MM.1S (cell line): ENCODE measurements around the gene LIN28B.
"Not testable (repeated sequence)": the region's sequence is repeated elsewhere in the genome, so short reads cannot be mapped to it uniquely, and the experiment has no call there.

ENCODE experiments used
- EZH2 ChIP-seq: fragments of 300-600 bp; sonication (generic); optimal IDR thresholded peaks from 2 replicates; pipeline ENCODE3; 2017; ENCODE audit warnings: low read depth, mild to moderate bottlenecking, antibody characterized with exemption, low read length, mixed read lengths
- TF ChIP-seq, protein P1 (sequence below): fragments of 300-600 bp; sonication (generic); IDR thresholded peaks from 2 replicates; pipeline ENCODE4 v1.5.1; 2016; ENCODE audit warnings: antibody characterized with exemption, low read length, mixed read lengths

GRCh38 chr6:104953400-104954189 is 3.3 kb upstream of the LIN28B start:
- TF ChIP-seq, protein P1, sequence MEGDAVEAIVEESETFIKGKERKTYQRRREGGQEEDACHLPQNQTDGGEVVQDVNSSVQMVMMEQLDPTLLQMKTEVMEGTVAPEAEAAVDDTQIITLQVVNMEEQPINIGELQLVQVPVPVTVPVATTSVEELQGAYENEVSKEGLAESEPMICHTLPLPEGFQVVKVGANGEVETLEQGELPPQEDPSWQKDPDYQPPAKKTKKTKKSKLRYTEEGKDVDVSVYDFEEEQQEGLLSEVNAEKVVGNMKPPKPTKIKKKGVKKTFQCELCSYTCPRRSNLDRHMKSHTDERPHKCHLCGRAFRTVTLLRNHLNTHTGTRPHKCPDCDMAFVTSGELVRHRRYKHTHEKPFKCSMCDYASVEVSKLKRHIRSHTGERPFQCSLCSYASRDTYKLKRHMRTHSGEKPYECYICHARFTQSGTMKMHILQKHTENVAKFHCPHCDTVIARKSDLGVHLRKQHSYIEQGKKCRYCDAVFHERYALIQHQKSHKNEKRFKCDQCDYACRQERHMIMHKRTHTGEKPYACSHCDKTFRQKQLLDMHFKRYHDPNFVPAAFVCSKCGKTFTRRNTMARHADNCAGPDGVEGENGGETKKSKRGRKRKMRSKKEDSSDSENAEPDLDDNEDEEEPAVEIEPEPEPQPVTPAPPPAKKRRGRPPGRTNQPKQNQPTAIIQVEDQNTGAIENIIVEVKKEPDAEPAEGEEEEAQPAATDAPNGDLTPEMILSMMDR, result not testable (repeated sequence)
- TF ChIP-seq EZH2, result not testable (repeated sequence)
